ENCODE results near the gene SPOCK2. TPM values are rescaled to one million over a fixed set of nuclear protein-coding genes. Genes with fewer than 3 reads are reported as not detected.

SPOCK2 gene
- total and polyA plus RNA-seq, 10 donors, result 12.6 to 64.3 (median 40.5) TPM

DNA sequence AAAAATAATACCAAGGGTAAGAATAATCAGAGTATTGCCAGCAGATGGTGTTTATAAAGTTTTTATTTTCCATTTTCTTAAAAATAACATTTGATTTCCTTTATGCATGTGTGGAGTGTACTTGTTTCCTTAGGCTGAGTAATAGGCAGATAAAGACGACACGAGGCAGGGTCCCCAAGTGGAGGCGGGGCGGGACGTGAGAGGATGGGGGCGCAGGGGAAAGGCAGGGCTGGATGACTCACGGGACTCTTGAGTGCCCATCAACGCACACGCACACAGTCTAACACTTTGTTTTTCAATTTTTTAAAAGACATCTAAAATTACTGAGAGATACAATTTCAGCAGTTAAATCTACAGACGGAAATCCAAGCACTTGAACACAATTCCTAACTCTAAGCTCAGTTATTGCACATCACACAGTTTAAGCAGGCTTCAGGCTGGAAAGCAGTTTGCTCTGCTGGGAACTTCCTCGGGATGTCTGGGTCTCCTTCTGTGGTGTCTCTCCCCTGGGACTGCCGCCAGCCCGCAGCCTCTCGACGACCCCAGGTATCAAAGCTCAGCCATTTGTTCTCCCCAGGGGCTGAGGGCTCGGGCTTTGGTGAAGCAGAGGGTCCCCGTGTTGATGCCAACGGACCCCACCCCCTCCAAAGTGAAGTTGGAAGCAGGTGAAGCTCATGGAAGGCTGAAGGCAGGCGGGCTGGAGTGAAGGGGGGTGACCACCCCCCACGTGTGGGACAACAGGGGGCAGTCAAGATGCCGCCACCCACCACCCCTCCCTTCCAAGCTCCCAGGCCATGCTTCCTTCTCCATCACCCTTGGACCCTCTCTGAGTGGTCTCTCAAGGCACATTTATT, 29.1 kb downstream of the SPOCK2 start:
- Histone ChIP-seq H3K36me3 (peaks cover 0 to 24% (median 5%) of the 10 kb centered on the region in 6 donors), H3K27me3 (replicated peaks in 1 of 7) (no peaks in the 10 kb centered on the region), H3K27ac (no peak overlapping the region), H3K9me3 (no peaks in the 10 kb centered on the region), H3K4me3 (no peak overlapping the region), H3K4me1 (peaks cover 0 to 22% (median 2%) of the 10 kb centered on the region in 6 donors)
- TF ChIP-seq POLR2AphosphoS5 (IDR thresholded peaks at IDR 0.05), result peak in 1 of 3 donors; percentile 40
- TF ChIP-seq POLR2A (IDR thresholded peaks at IDR 0.05), result no peak
- WGBS, 5 donors, result 54 to 71% (median 62%) methylated on average over 17 to 21 of the region's 21 CpGs
- intact Hi-C loops (cut with DNase I; ENCODE audit: low total_unique reads), result no loop called here
- DNase-seq, result no peak

DNA sequence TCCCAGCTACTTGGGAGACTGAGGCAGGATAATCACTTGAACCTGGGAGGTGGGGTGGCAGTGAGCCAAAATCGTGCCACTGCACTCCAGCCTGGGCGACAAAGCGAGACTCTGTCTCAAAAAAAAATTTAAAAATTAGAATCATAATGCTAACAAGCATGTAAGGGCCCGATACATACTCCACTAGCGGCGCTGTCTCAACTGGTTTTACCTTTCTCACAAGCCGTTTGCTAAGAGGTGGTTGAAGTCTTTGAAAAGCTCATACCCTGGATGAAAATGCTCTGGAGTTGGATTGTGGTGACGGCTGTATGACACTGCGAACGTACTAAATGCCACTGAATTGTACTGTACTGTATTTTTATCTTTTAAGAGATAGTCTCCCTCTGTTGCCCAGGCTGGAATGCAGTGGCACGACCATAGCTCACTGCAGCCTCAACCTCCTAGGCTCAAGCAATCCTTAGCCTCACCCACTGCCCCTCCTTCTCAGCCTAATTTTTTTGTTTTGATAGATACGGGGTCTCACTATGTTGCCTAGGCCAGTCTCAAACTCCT, 29.9 kb downstream of the SPOCK2 start:
- TF ChIP-seq, protein P1, sequence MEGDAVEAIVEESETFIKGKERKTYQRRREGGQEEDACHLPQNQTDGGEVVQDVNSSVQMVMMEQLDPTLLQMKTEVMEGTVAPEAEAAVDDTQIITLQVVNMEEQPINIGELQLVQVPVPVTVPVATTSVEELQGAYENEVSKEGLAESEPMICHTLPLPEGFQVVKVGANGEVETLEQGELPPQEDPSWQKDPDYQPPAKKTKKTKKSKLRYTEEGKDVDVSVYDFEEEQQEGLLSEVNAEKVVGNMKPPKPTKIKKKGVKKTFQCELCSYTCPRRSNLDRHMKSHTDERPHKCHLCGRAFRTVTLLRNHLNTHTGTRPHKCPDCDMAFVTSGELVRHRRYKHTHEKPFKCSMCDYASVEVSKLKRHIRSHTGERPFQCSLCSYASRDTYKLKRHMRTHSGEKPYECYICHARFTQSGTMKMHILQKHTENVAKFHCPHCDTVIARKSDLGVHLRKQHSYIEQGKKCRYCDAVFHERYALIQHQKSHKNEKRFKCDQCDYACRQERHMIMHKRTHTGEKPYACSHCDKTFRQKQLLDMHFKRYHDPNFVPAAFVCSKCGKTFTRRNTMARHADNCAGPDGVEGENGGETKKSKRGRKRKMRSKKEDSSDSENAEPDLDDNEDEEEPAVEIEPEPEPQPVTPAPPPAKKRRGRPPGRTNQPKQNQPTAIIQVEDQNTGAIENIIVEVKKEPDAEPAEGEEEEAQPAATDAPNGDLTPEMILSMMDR (IDR thresholded peaks at IDR 0.05 in 8 of 11, conservative IDR thresholded peaks at IDR 0.05 in 3 of 11), result no peak
- TF ChIP-seq POLR2AphosphoS5 (IDR thresholded peaks at IDR 0.05) (peak in 1 of 3 donors; percentile 12), POLR2A (IDR thresholded peaks at IDR 0.05) (no peak)
- no peak for DNase-seq
- 89 to 96% (median 92%) methylated on average over 12 of the region's 12 CpGs for WGBS, 5 donors
- peaks cover 0 to 22% (median 2%) of the 10 kb centered on the region in 6 donors for H3K4me1 ChIP-seq
- no peaks in the 10 kb centered on the region for H3K9me3 ChIP-seq
- intact Hi-C loops (cut with DNase I; ENCODE audit: low total_unique reads), result no loop called here
- no peak overlapping the region for H3K4me3 ChIP-seq
- H3K36me3 ChIP-seq, result peaks cover 0 to 16% (median 4%) of the 10 kb centered on the region in 6 donors
- no peak overlapping the region for H3K27ac ChIP-seq
- no peaks in the 10 kb centered on the region for H3K27me3 ChIP-seq (replicated peaks in 1 of 7)

DNA sequence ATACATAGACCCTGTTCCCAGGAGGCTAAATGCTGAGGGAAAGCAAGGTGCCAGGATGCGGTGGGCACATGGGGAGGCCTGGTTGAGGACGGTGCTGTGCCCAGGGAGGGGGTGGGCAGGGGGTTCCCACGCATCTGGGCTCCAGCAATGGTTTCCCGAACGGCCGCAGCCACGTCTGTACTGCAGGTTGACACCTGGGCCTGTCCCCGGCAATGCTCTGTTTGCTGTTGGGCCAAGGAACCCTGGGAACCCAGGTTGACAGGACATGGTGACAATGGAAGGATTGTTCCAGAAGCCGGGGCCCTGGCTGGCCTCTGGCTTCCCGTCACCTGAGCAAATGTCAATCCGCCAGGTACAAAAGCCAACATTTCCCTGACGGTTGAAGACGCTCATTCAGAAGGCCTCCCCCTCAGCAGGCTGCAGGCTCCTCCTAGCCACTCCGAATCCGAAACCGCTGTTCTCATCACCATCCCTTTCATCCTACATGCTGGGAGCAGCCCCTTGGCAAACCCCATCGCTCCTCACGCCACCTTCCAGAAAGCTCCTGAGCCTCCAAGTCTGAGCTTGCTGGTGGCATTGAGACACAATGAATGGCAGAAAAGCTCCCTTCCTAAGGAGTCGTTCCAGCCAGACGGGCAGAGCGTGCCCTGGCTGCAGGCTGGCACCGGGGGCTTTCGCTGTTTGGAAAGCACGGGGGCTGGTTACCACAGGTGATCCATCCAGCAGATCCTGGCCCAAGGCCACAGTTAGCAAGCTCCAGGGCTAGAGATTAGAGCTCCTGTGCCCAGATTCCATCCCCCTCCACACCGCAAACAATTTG, 31.2 kb downstream of the SPOCK2 start:
- 93 to 97% (median 93%) methylated on average over 21 to 25 of the region's 25 CpGs for WGBS, 5 donors
- Histone ChIP-seq H3K4me1 (peaks cover 0 to 22% (median 2%) of the 10 kb centered on the region in 6 donors), H3K4me3 (no peak overlapping the region), H3K9me3 (no peaks in the 10 kb centered on the region), H3K27ac (no peak overlapping the region), H3K36me3 (peaks cover 0 to 3% (median 0%) of the 10 kb centered on the region in 6 donors), H3K27me3 (replicated peaks in 1 of 7) (no peaks in the 10 kb centered on the region)
- peak; percentile 64 for DNase-seq
- intact Hi-C loops (cut with DNase I; ENCODE audit: low total_unique reads), result no loop called here
- TF ChIP-seq POLR2AphosphoS5 (IDR thresholded peaks at IDR 0.05) (peak in 1 of 3 donors; percentile 19), POLR2A (IDR thresholded peaks at IDR 0.05) (no peak)
- TF ChIP-seq, protein P1 (IDR thresholded peaks at IDR 0.05 in 8 of 11, conservative IDR thresholded peaks at IDR 0.05 in 3 of 11), result no peak

DNA sequence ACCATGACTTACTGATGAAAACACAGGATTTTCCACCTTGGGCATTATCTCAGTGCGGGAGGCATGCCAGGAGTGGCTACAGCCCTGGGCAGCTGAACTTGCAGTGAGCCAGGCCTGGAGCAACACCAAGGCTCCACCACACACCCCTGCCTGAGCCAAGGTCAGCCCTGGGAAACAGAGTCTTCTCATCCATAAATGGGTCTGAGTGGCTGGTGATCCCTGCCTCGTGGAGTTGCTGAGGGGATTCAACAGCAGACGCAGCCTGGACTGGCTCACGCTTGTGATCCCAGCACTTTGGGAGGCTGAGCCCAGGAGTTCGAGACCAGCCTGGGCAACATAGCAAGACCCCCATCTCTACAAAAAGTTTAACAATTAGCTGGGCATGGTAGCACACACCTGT, 32.2 kb downstream of the SPOCK2 start:
- H3K9me3 ChIP-seq, result no peaks in the 10 kb centered on the region
- H3K4me1 ChIP-seq, result peaks cover 0 to 22% (median 2%) of the 10 kb centered on the region in 6 donors
- H3K27me3 ChIP-seq (replicated peaks in 1 of 7), result no peaks in the 10 kb centered on the region
- WGBS, 5 donors, result 66 to 88% (median 77%) methylated on average over 1 to 5 of the region's 5 CpGs
- H3K27ac ChIP-seq, result no peak overlapping the region
- no peaks in the 10 kb centered on the region for H3K36me3 ChIP-seq
- no peak overlapping the region for H3K4me3 ChIP-seq
- TF ChIP-seq POLR2A (IDR thresholded peaks at IDR 0.05) (no peak), POLR2AphosphoS5 (IDR thresholded peaks at IDR 0.05) (peak in 2 of 3 donors; percentile 17 to 47)
- TF ChIP-seq, protein P1 (IDR thresholded peaks at IDR 0.05 in 8 of 11, conservative IDR thresholded peaks at IDR 0.05 in 3 of 11), result no peak
- intact Hi-C loops (cut with DNase I; ENCODE audit: low total_unique reads), result no loop called here
- DNase-seq, result peak; percentile 62

Measured in spleen (tissue), 11 donors.